Parathyroid adenoma (tissue), 2 donors: ENCODE measurements around the gene POLR2J3.
"Not testable (repeated sequence)": the region's sequence is repeated elsewhere in the genome, so short reads cannot be mapped to it uniquely, and the experiment has no call there.

Experiments
- H2AFZ ChIP-seq: fragments of 300-600 bp; sonication (generic); one replicate; pipeline ENCODE4 v1.7.0; 2017; ENCODE audit warnings: antibody characterized with exemption, mild to moderate bottlenecking
- H3K27ac ChIP-seq: fragments of 300-600 bp; sonication (generic); one replicate; pipeline ENCODE4 v1.7.0; 2017
- H3K27me3 ChIP-seq: fragments of 300-600 bp; sonication (generic); one replicate; pipeline ENCODE4 v1.7.0; 2017; ENCODE audit warnings: low read length; ENCODE audit not compliant: control insufficient read depth, insufficient read depth
- H3K36me3 ChIP-seq: fragments of 300-600 bp; sonication (generic); one replicate; pipeline ENCODE4 v1.7.0; 2017; ENCODE audit warnings: low read length; ENCODE audit not compliant: control insufficient read depth, insufficient read depth
- H3K4me1 ChIP-seq: fragments of 300-600 bp; sonication (generic); one replicate; pipeline ENCODE4 v1.7.0; 2017; ENCODE audit warnings: control low read depth
- H3K4me2 ChIP-seq: fragments of 300-600 bp; sonication (generic); one replicate; pipeline ENCODE4 v1.7.0; 2017; ENCODE audit warnings: low read length
- H3K4me3 ChIP-seq: fragments of 300-600 bp; sonication (generic); one replicate; pipeline ENCODE4 v1.7.0; 2017; ENCODE audit warnings: low read depth, low read length
- H3K79me2 ChIP-seq: fragments of 300-600 bp; sonication (generic); one replicate; pipeline ENCODE4 v1.7.0; 2017; ENCODE audit warnings: control low read depth
- H3K9ac ChIP-seq: fragments of 300-600 bp; sonication (generic); one replicate; pipeline ENCODE4 v1.7.0; 2017; ENCODE audit warnings: mild to moderate bottlenecking
- H3K9me3 ChIP-seq: fragments of 300-600 bp; sonication (generic); one replicate; pipeline ENCODE4 v1.7.0; 2017; ENCODE audit warnings: low read length; ENCODE audit not compliant: control insufficient read depth
- donor health status: primary hyperparathyroidism.

The POLR2J3 gene

GRCh38 chr7:102581722-102582121 is 9.3 kb upstream of the POLR2J3 start:
- not testable (repeated sequence) for H3K9me3 ChIP-seq, H2AFZ ChIP-seq, H3K36me3 ChIP-seq, H3K4me3 ChIP-seq, H3K4me2 ChIP-seq, H3K4me1 ChIP-seq, H3K9ac ChIP-seq, H3K27me3 ChIP-seq, H3K79me2 ChIP-seq, H3K27ac ChIP-seq

GRCh38 chr7:102578486-102578885 is 6.1 kb upstream of the POLR2J3 start:
- H3K36me3 ChIP-seq, H3K9me3 ChIP-seq, H3K27ac ChIP-seq, H3K79me2 ChIP-seq, H2AFZ ChIP-seq, H3K9ac ChIP-seq, H3K4me3 ChIP-seq, H3K4me2 ChIP-seq, H3K27me3 ChIP-seq, H3K4me1 ChIP-seq: not testable (repeated sequence)

- not testable (repeated sequence) for H2AFZ ChIP-seq, H3K36me3 ChIP-seq, H3K27ac ChIP-seq, H3K9ac ChIP-seq, H3K4me3 ChIP-seq, H3K4me2 ChIP-seq, H3K27me3 ChIP-seq, H3K9me3 ChIP-seq, H3K79me2 ChIP-seq, H3K4me1 ChIP-seq
These were observed 5.2 kb upstream of the POLR2J3 start for GRCh38 chr7:102577315-102578240.

DNA sequence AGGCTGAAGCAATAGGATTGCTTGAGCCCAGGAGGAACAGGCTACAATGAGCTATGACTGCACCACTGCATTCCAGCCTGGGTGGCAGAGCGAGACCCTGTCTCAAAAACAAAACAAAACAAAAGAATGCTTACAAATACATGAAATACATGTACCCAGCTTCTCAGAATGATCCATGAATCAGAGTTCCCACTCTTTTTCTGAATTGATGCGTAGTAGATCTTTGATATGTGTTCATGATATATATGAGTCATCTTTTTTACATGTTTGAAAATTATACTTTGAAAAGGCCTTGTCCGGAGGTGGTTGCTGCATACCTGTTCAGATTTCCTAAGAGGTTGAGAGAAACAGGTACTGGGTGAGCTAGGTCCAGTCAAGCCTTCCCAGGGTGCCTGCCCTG is 4.0 kb upstream of the POLR2J3 start:
- not testable (repeated sequence) for H3K79me2 ChIP-seq, H3K4me3 ChIP-seq, H3K27ac ChIP-seq, H3K36me3 ChIP-seq, H3K4me2 ChIP-seq, H3K27me3 ChIP-seq, H3K9ac ChIP-seq, H3K9me3 ChIP-seq, H3K4me1 ChIP-seq, H2AFZ ChIP-seq

- H3K27ac ChIP-seq, H3K4me3 ChIP-seq, H3K4me2 ChIP-seq, H2AFZ ChIP-seq, H3K9me3 ChIP-seq, H3K36me3 ChIP-seq, H3K79me2 ChIP-seq, H3K9ac ChIP-seq, H3K4me1 ChIP-seq, H3K27me3 ChIP-seq: not testable (repeated sequence)
These were observed 2.2 kb upstream of the POLR2J3 start for GRCh38 chr7:102574607-102575006.

GRCh38 chr7:102568620-102569019 is 3.8 kb downstream of the POLR2J3 start:
- H3K4me1 ChIP-seq, H3K9ac ChIP-seq, H3K27ac ChIP-seq, H3K27me3 ChIP-seq, H2AFZ ChIP-seq, H3K79me2 ChIP-seq, H3K9me3 ChIP-seq, H3K4me3 ChIP-seq, H3K4me2 ChIP-seq, H3K36me3 ChIP-seq: not testable (repeated sequence)

GRCh38 chr7:102550808-102551422 is 21.5 kb downstream of the POLR2J3 start, which contains the start of gene SPDYE2:
Gene SPDYE2 (plus strand): TSS chr7:102551226. CDS start chr7:102553256, 2,030 bp downstream.
- H3K27me3 ChIP-seq, H3K27ac ChIP-seq, H3K79me2 ChIP-seq, H3K4me1 ChIP-seq, H3K4me2 ChIP-seq, H3K9me3 ChIP-seq, H3K9ac ChIP-seq, H2AFZ ChIP-seq, H3K4me3 ChIP-seq, H3K36me3 ChIP-seq: not testable (repeated sequence)

- H3K9ac ChIP-seq, H3K36me3 ChIP-seq, H3K4me1 ChIP-seq, H3K27me3 ChIP-seq, H3K4me3 ChIP-seq, H3K27ac ChIP-seq, H3K9me3 ChIP-seq, H2AFZ ChIP-seq, H3K79me2 ChIP-seq, H3K4me2 ChIP-seq: not testable (repeated sequence)
These were observed 26.0 kb downstream of the POLR2J3 start for GRCh38 chr7:102546353-102546752.

GRCh38 chr7:102545288-102545687 is 27.1 kb downstream of the POLR2J3 start:
- not testable (repeated sequence) for H3K79me2 ChIP-seq

GRCh38 chr7:102544372-102544771 is 28.0 kb downstream of the POLR2J3 start:
- H3K4me1 ChIP-seq, H3K27me3 ChIP-seq, H3K9me3 ChIP-seq, H3K4me3 ChIP-seq, H3K79me2 ChIP-seq, H3K4me2 ChIP-seq, H3K36me3 ChIP-seq, H2AFZ ChIP-seq, H3K27ac ChIP-seq, H3K9ac ChIP-seq: not testable (repeated sequence)

More at GRCh38 chr7:102545288-102545687, 27.1 kb downstream of the POLR2J3 start:
- not testable (repeated sequence) for H3K4me3 ChIP-seq, H3K9ac ChIP-seq, H3K27me3 ChIP-seq, H3K4me2 ChIP-seq, H2AFZ ChIP-seq, H3K4me1 ChIP-seq, H3K36me3 ChIP-seq, H3K9me3 ChIP-seq, H3K27ac ChIP-seq

DNA sequence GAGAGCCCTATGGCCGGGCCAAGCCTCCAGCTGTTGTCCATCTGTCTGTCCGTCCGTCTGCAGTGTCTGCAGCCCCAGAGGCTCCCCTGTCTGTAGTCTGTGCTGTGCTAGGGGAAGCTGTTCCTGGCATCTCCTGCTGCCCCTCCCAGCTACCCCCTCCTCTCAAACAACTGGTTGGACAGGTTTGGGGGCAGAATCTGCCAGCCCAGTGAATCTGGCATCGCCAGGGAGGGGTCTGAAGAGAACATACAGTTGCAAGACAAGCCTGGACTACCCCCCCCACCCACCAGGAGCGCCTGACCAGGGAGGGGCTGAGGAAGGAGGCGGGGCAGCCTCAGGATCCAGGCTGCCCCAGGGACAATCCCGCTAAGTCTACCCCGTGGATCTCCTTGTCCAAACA is 28.8 kb downstream of the POLR2J3 start, which contains the start of gene UPK3BL2:
UPK3BL2 (minus strand) TSS at position 101 of the 400 bp plus-strand sequence; CDS start at position 41, 60 bp downstream.
- not testable (repeated sequence) for H3K79me2 ChIP-seq, H3K4me3 ChIP-seq, H3K4me2 ChIP-seq, H3K9me3 ChIP-seq, H2AFZ ChIP-seq, H3K27me3 ChIP-seq, H3K9ac ChIP-seq, H3K27ac ChIP-seq, H3K36me3 ChIP-seq, H3K4me1 ChIP-seq
